ENCODE measurements around the gene MEGF10. TPM values are rescaled to one million over a fixed set of nuclear protein-coding genes. Genes with fewer than 3 reads are reported as not detected.
"Not testable (repeated sequence)": the region's sequence is repeated elsewhere in the genome, so short reads cannot be mapped to it uniquely, and the experiment has no call there.

Gene MEGF10
- total and polyA plus RNA-seq, 2 donors (not counting 1 experiment from before 2014, with no cell fraction given) = not detected

- no peaks in the 10 kb centered on the region for H3K4me1 Mint-ChIP-seq
- Histone ChIP-seq H3K36me3 (replicated peaks in 1 of 2; ENCODE audit: control extremely low read depth in 1 of 2, control insufficient read depth in 1 of 2, extremely low read depth in 1 of 2, insufficient read depth in 2 of 2, low read length in 1 of 2) (no peaks in the 10 kb centered on the region), H3K4me1 (ENCODE audit: control insufficient read depth in 2 of 2, insufficient read depth in 2 of 2, low read length in 2 of 2) (no peaks in the 10 kb centered on the region), H3K4me2 (replicated peaks; ENCODE audit: low read depth, low read length, poor library complexity, severe bottlenecking) (no peak overlapping the region), H2AFZ (ENCODE audit: insufficient read depth, low read depth, low read length, poor library complexity, severe bottlenecking) (no peak overlapping the region), H3K27ac (ENCODE audit: low read length in 2 of 2) (no peak overlapping the region), H4K20me1 (ENCODE audit: control insufficient read depth, insufficient read depth, low read length, poor library complexity, severe bottlenecking) (no peaks in the 10 kb centered on the region), H3K9ac (ENCODE audit: low read length) (no peak overlapping the region), H3K4me3 (ENCODE audit: control extremely low read depth in 1 of 5, extremely low read depth in 1 of 5, insufficient read depth in 1 of 5, low read depth in 2 of 5, low read length in 4 of 5) (no peak overlapping the region), H3K79me2 (ENCODE audit: control insufficient read depth, insufficient read depth, low read length) (no peaks in the 10 kb centered on the region), H3K9me3 (ENCODE audit: control extremely low read depth in 1 of 3, control insufficient read depth in 2 of 3, insufficient read depth in 1 of 3, low read length in 2 of 3) (no peaks in the 10 kb centered on the region), H3K27me3 (replicated peaks in 1 of 4; ENCODE audit: control extremely low read depth in 1 of 4, control insufficient read depth in 3 of 4, insufficient read depth in 4 of 4, low read length in 3 of 4) (no peaks in the 10 kb centered on the region)
- TF ChIP-seq, protein P1, sequence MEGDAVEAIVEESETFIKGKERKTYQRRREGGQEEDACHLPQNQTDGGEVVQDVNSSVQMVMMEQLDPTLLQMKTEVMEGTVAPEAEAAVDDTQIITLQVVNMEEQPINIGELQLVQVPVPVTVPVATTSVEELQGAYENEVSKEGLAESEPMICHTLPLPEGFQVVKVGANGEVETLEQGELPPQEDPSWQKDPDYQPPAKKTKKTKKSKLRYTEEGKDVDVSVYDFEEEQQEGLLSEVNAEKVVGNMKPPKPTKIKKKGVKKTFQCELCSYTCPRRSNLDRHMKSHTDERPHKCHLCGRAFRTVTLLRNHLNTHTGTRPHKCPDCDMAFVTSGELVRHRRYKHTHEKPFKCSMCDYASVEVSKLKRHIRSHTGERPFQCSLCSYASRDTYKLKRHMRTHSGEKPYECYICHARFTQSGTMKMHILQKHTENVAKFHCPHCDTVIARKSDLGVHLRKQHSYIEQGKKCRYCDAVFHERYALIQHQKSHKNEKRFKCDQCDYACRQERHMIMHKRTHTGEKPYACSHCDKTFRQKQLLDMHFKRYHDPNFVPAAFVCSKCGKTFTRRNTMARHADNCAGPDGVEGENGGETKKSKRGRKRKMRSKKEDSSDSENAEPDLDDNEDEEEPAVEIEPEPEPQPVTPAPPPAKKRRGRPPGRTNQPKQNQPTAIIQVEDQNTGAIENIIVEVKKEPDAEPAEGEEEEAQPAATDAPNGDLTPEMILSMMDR (IDR thresholded peaks at IDR 0.05) = no peak
- TF ChIP-seq EZH2 (IDR thresholded peaks at IDR 0.05; ENCODE audit: borderline replicate concordance, insufficient read depth, low read depth, low read length, poor library complexity, severe bottlenecking) = no peak
- DNase-seq = no peak
- POLR2A ChIA-PET = no interaction called here
- H3K9me3 Mint-ChIP-seq (ENCODE audit: insufficient read depth) = no peaks in the 10 kb centered on the region
- intact Hi-C loops (cut with micrococcal nuclease) = no loop called here
- peaks cover 11% of the 10 kb centered on the region for H3K27me3 Mint-ChIP-seq
- CTCF ChIA-PET = no interaction called here
- H3K4me3 Mint-ChIP-seq = no peak overlapping the region
- WGBS (ENCODE audit: insufficient coverage) = 94% methylated on average over 2 of the region's 3 CpGs
- no peak for ATAC-seq (ENCODE audit: low read depth)
- no peak overlapping the region for H3K27ac Mint-ChIP-seq
Measured at GRCh38 chr5:127260686-127261085, 29.9 kb upstream of the MEGF10 start.

GRCh38 chr5:127265473-127265872 is 25.1 kb upstream of the MEGF10 start:
- H3K9ac ChIP-seq (ENCODE audit: low read length); H4K20me1 ChIP-seq (ENCODE audit: control insufficient read depth, insufficient read depth, low read length, poor library complexity, severe bottlenecking); H3K4me3 Mint-ChIP-seq; ATAC-seq (ENCODE audit: low read depth); H3K9me3 Mint-ChIP-seq (ENCODE audit: insufficient read depth); H3K4me3 ChIP-seq (ENCODE audit: control extremely low read depth in 1 of 5, extremely low read depth in 1 of 5, insufficient read depth in 1 of 5, low read depth in 2 of 5, low read length in 4 of 5); H3K79me2 ChIP-seq (ENCODE audit: control insufficient read depth, insufficient read depth, low read length); H3K4me1 Mint-ChIP-seq; H3K4me1 ChIP-seq (ENCODE audit: control insufficient read depth in 2 of 2, insufficient read depth in 2 of 2, low read length in 2 of 2); CTCF ChIA-PET; H2AFZ ChIP-seq (ENCODE audit: insufficient read depth, low read depth, low read length, poor library complexity, severe bottlenecking); H3K27ac Mint-ChIP-seq; H3K27ac ChIP-seq (ENCODE audit: low read length in 2 of 2); H3K27me3 ChIP-seq (replicated peaks in 1 of 4; ENCODE audit: control extremely low read depth in 1 of 4, control insufficient read depth in 3 of 4, insufficient read depth in 4 of 4, low read length in 3 of 4); H3K9me3 ChIP-seq (ENCODE audit: control extremely low read depth in 1 of 3, control insufficient read depth in 2 of 3, insufficient read depth in 1 of 3, low read length in 2 of 3); intact Hi-C loops (cut with micrococcal nuclease); H3K36me3 ChIP-seq (replicated peaks in 1 of 2; ENCODE audit: control extremely low read depth in 1 of 2, control insufficient read depth in 1 of 2, extremely low read depth in 1 of 2, insufficient read depth in 2 of 2, low read length in 1 of 2); DNase-seq; H3K4me2 ChIP-seq (replicated peaks; ENCODE audit: low read depth, low read length, poor library complexity, severe bottlenecking); POLR2A ChIA-PET: not testable (repeated sequence)
- peaks cover 17% of the 10 kb centered on the region for H3K27me3 Mint-ChIP-seq
- WGBS (ENCODE audit: insufficient coverage) = no CpG with 5 or more reads among the region's 1 CpG

DNA sequence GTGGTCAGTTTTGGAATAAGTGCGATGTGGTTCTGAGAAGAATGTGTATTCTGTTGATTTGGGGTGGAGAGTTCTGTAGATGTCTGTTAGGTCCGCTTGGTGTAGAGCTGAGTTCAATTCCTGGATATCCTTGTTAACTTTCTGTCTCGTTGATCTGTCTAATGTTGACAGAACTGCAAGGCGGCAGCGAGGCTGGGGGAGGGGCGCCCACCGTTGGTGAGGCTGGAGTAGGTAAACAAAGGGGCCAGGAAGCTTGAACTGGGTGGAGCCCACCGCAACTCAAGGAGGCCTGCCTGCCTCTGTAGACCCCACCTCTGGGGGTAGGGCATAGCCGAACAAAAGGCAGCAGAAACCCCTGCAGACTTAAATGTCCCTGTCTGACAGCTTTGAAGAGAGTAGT is 22.3 kb upstream of the MEGF10 start:
- H3K36me3 ChIP-seq (replicated peaks in 1 of 2; ENCODE audit: control extremely low read depth in 1 of 2, control insufficient read depth in 1 of 2, extremely low read depth in 1 of 2, insufficient read depth in 2 of 2, low read length in 1 of 2); H2AFZ ChIP-seq (ENCODE audit: insufficient read depth, low read depth, low read length, poor library complexity, severe bottlenecking); H3K4me3 Mint-ChIP-seq; H3K4me2 ChIP-seq (replicated peaks; ENCODE audit: low read depth, low read length, poor library complexity, severe bottlenecking); H3K79me2 ChIP-seq (ENCODE audit: control insufficient read depth, insufficient read depth, low read length); H3K4me1 ChIP-seq (ENCODE audit: control insufficient read depth in 2 of 2, insufficient read depth in 2 of 2, low read length in 2 of 2); H3K27ac Mint-ChIP-seq; CTCF ChIA-PET; H4K20me1 ChIP-seq (ENCODE audit: control insufficient read depth, insufficient read depth, low read length, poor library complexity, severe bottlenecking); H3K9me3 Mint-ChIP-seq (ENCODE audit: insufficient read depth); DNase-seq; H3K4me3 ChIP-seq (ENCODE audit: control extremely low read depth in 1 of 5, extremely low read depth in 1 of 5, insufficient read depth in 1 of 5, low read depth in 2 of 5, low read length in 4 of 5); H3K27ac ChIP-seq (ENCODE audit: low read length in 2 of 2); ATAC-seq (ENCODE audit: low read depth); H3K9ac ChIP-seq (ENCODE audit: low read length); POLR2A ChIA-PET; intact Hi-C loops (cut with micrococcal nuclease); H3K27me3 ChIP-seq (replicated peaks in 1 of 4; ENCODE audit: control extremely low read depth in 1 of 4, control insufficient read depth in 3 of 4, insufficient read depth in 4 of 4, low read length in 3 of 4); H3K9me3 ChIP-seq (ENCODE audit: control extremely low read depth in 1 of 3, control insufficient read depth in 2 of 3, insufficient read depth in 1 of 3, low read length in 2 of 3); H3K4me1 Mint-ChIP-seq: not testable (repeated sequence)
- H3K27me3 Mint-ChIP-seq = peaks cover 31% of the 10 kb centered on the region
- WGBS (ENCODE audit: insufficient coverage) = 88% methylated on average over 5 of the region's 9 CpGs
